GM12878 (cell line): Measurements from ENCODE around the gene SPR. TPM values are rescaled to one million over a fixed set of nuclear protein-coding genes. Genes with fewer than 3 reads are reported as not detected.

ENCODE experiments used
- ATAC-seq: fragments of 200-7000 bp; cut with Tn5 transposase; 3 replicates; pipeline ENCODE4 v1.9.1; 2020; ENCODE audit warnings: mild to moderate bottlenecking, moderate library complexity
- BruUV-seq: library from RNA; stranded (reverse); fragments of 400-500 nt; replicated peaks from 2 replicates; lab custom pipeline; 2021; lab: Mats Ljungman, UMichigan
- CTCF ChIA-PET: fragments of 300-600 bp; sonication (Branson Sonifier 250); formaldehyde crosslinking; extraction: SDS; loops from one replicate; lab custom pipeline; 2021; ENCODE audit warnings: inconsistent platforms; lab: Yijun Ruan, JAX
- POLR2A ChIA-PET: fragments of 350-600 bp; formaldehyde crosslinking; extraction: SDS; loops from one replicate; lab custom pipeline; 2021; ENCODE audit warnings: inconsistent platforms; lab: Charles Lee
- RAD21 ChIA-PET: fragments of 300-600 bp; sonication (Branson Sonifier 250); formaldehyde crosslinking; loops from one replicate; lab custom pipeline; 2023; ENCODE audit warnings: antibody characterized with exemption; ENCODE audit not compliant: unreplicated experiment; lab: Charles Lee
- SMC1A ChIA-PET: fragments of 300-600 bp; sonication (Branson Sonifier 250); formaldehyde crosslinking; loops from one replicate; lab custom pipeline; 2023; ENCODE audit not compliant: unreplicated experiment, uncharacterized antibody; lab: Charles Lee
- DNase-seq: peaks from one replicate; pipeline ENCODE4 v3.0.0-alpha.2; 2011; ENCODE audit warnings: low read depth, low spot score
- FAIRE-seq: peaks from 3 replicates; lab custom pipeline; 2011; peaks lifted over from hg19 to GRCh38; lab: Jason Lieb, UNC
- H2AFZ ChIP-seq: 2 replicates; pipeline ENCODE4 v1.6.0; 2011; ENCODE audit warnings: low read depth, low read length, control low read depth; ENCODE audit not compliant: control insufficient read depth
- H3K27ac ChIP-seq: 2 replicates; pipeline ENCODE4 v1.5.1; 2011; ENCODE audit warnings: control low read depth; ENCODE audit not compliant: control insufficient read depth, insufficient read depth
- H3K27me3 ChIP-seq, 2 experiments: replicated peaks in 1 of 2; 2 replicates each; pipeline versions ENCODE4 v1.6.0 to v1.6.1; 2011; ENCODE audit warnings: low read length in 1 of 2; ENCODE audit not compliant: control insufficient read depth in 2 of 2, insufficient read depth in 2 of 2
- H3K36me3 ChIP-seq, 2 experiments: 2 replicates each; pipeline ENCODE4 v1.5.1; 2011; ENCODE audit warnings: low read length in 1 of 2; ENCODE audit not compliant: control insufficient read depth in 2 of 2, insufficient read depth in 2 of 2
- H3K4me1 ChIP-seq: 2 replicates; pipeline ENCODE4 v1.6.1; 2011; ENCODE audit warnings: mild to moderate bottlenecking, low read length, moderate library complexity, mixed read lengths; ENCODE audit not compliant: control insufficient read depth, insufficient read depth
- H3K4me2 ChIP-seq: 2 replicates; pipeline ENCODE4 v1.6.0; 2011; ENCODE audit warnings: control low read depth; ENCODE audit not compliant: control insufficient read depth, insufficient read depth
- H3K4me3 ChIP-seq: fragments of 200-600 bp; sonication (generic); 2 replicates; pipeline ENCODE4 v1.5.1; 2016
- H3K79me2 ChIP-seq: 2 replicates; pipeline ENCODE4 v1.6.0; 2011; ENCODE audit warnings: low read length; ENCODE audit not compliant: control insufficient read depth, insufficient read depth
- H3K9ac ChIP-seq: 2 replicates; pipeline ENCODE4 v1.8.0; 2011; ENCODE audit warnings: low read length, control low read depth, mixed read lengths; ENCODE audit not compliant: control insufficient read depth, insufficient read depth
- H3K9me3 ChIP-seq: replicated peaks from 3 replicates; pipeline ENCODE4 v1.5.1; 2011; ENCODE audit warnings: mild to moderate bottlenecking, low read length; ENCODE audit not compliant: control insufficient read depth, insufficient read depth
- H4K20me1 ChIP-seq: 2 replicates; pipeline ENCODE4 v1.6.0; 2011; ENCODE audit not compliant: control insufficient read depth, insufficient read depth
- DPF2 ChIP-seq: fragments of 450-650 bp; IDR thresholded peaks from 2 replicates; pipeline ENCODE4 v1.6.1; 2017; ENCODE audit warnings: mild to moderate bottlenecking
- GABPA ChIP-seq: IDR thresholded peaks from 2 replicates; pipeline ENCODE4 v1.6.1; 2014; ENCODE audit warnings: antibody characterized with exemption, low read depth, mild to moderate bottlenecking, inconsistent platforms
- HDAC6 ChIP-seq: fragments of 200-600 bp; sonication (generic); IDR thresholded peaks from one replicate; pipeline ENCODE4 v1.8.0; 2017; ENCODE audit warnings: antibody characterized with exemption; ENCODE audit not compliant: unreplicated experiment
- KLF5 ChIP-seq: fragments of 450-650 bp; IDR thresholded peaks from 2 replicates; pipeline ENCODE4 v1.6.1; 2014; ENCODE audit warnings: mild to moderate bottlenecking; ENCODE audit not compliant: partially characterized antibody
- MLLT1 ChIP-seq: fragments of 450-650 bp; IDR thresholded peaks from 2 replicates; pipeline ENCODE4 v1.6.1; 2016; ENCODE audit warnings: mild to moderate bottlenecking
- MTA2 ChIP-seq: fragments of 450-650 bp; IDR thresholded peaks from 2 replicates; pipeline ENCODE4 v1.6.1; 2016; ENCODE audit warnings: low read depth, mild to moderate bottlenecking, moderate library complexity
- PKNOX1 ChIP-seq: fragments of 450-650 bp; IDR thresholded peaks from 2 replicates; pipeline ENCODE4 v1.6.1; 2016; ENCODE audit warnings: mild to moderate bottlenecking
- PRDM15 ChIP-seq: fragments of 450-650 bp; formaldehyde crosslinking; IDR thresholded peaks from 2 replicates; pipeline ENCODE4 v1.4.0; 2020; ENCODE audit warnings: mild to moderate bottlenecking, moderate library complexity
- RAD21 ChIP-seq: IDR thresholded peaks from 2 replicates; pipeline ENCODE4 v1.6.1; 2011; ENCODE audit warnings: mild to moderate bottlenecking, low read depth, low read length, moderate library complexity; ENCODE audit not compliant: insufficient read depth
- SIN3A ChIP-seq: IDR thresholded peaks from 2 replicates; pipeline ENCODE4 v1.6.1; 2012; ENCODE audit warnings: low read depth, low read length, improper control_type of control experiment
- SREBF1 ChIP-seq: IDR thresholded peaks from 2 replicates; pipeline ENCODE4 v1.6.1; 2012; ENCODE audit warnings: mild to moderate bottlenecking, low read length
- YBX1 ChIP-seq: fragments of 450-650 bp; IDR thresholded peaks from 2 replicates; pipeline ENCODE4 v1.6.1; 2016; ENCODE audit warnings: antibody characterized with exemption
- ZBTB4 ChIP-seq: fragments of 450-650 bp; formaldehyde crosslinking; IDR thresholded peaks from 2 replicates; pipeline ENCODE4 v1.4.0; 2022; ENCODE audit warnings: mild to moderate bottlenecking, moderate library complexity
- WGBS: methylation state at CpG from one replicate; pipeline ENCODE4 v1.1.6; 2016; ENCODE audit warnings: low lambda C conversion rate; ENCODE audit not compliant: insufficient replicate concordance, insufficient coverage; ENCODE audit errors: missing lambda C conversion rate; 5-methylcytosine and 5-hydroxymethylcytosine counted together
- in situ Hi-C: fragments of 300-500 bp; cut with MboI; formaldehyde crosslinking; loops from 9 replicates; pipeline ENCODE4 v1.14.3; 2018; ENCODE audit warnings: mixed read lengths
- intact Hi-C: fragments of 100-400 bp; cut with micrococcal nuclease; formaldehyde crosslinking; loops from one replicate; pipeline ENCODE4 v1.14.2; 2022; ENCODE audit not compliant: unreplicated experiment
- polyA plus RNA-seq, 11 experiments: library from polyadenylated mRNA; depleted of rRNA in 4 of 11; unstranded in 6 of 11; stranded (reverse) in 5 of 11; fragments of >200 nt; fragmentation: Nextera tagmentation in 4 of 11; fragmentation: Illumina TruSeq in 1 of 11; extraction: Ambion mirVana in 4 of 11; extraction: Trizol in 1 of 11; gene quantifications; 1 replicate in 1 of 11; 2 replicates in 10 of 11; pipeline versions ENCODE4 v1.2.1 to v1.2.3, GENCODE V29; 2011 to 2016; ENCODE audit warnings: inconsistent platforms in 2 of 11, missing spikeins in 2 of 11, low read depth in 1 of 11
- total RNA-seq, 4 experiments: library from RNA; depleted of rRNA in 3 of 4; stranded (reverse); fragments of >200 nt in 3 of 4; fragmentation: Illumina TruSeq in 1 of 4; extraction: Trizol in 1 of 4; gene quantifications; 2 replicates each; pipeline versions ENCODE4 v1.2.1 to v1.2.3, GENCODE V29; 2013 to 2021
- TF ChIP-seq, protein P1 (sequence below): IDR thresholded peaks from 2 replicates; pipeline ENCODE4 v1.6.1; 2012; ENCODE audit warnings: low read depth, low read length, improper control_type of control experiment

The SPR gene
- total and polyA plus RNA-seq, 10 of the 15 experiments (the other 5 are each of a cell fraction or from before 2014, with no cell fraction given) = 0.68 to 7.8 (median 2.5) TPM

GRCh38 chr2:72916743-72917137, 29.5 kb downstream of the SPR start:
- peaks cover 2% of the 10 kb centered on the region; the same call in 1 of the 2 replicates for H4K20me1 ChIP-seq
- peaks cover 9% of the 10 kb centered on the region for H3K4me1 ChIP-seq
- TSS peak; percentile 80 for BruUV-seq
- ChIA-PET SMC1A (interaction anchor here (0.9 to 5.6 kb wide), 5 partner anchors 10 to 1584 kb away, joined by 3 to 48 read pairs (median 6); no protein-coding TSS in a partner anchor), CTCF (interaction anchor here (0.6 to 6.3 kb wide), 6 partner anchors 9 to 57 kb away, joined by 3 to 106 read pairs (median 6); partner anchors contain the start of gene SPR), POLR2A (interaction anchor here (1.3 to 5.8 kb wide), 3 partner anchors 10 to 22 kb away, joined by 3 to 42 read pairs (median 5); no protein-coding TSS in a partner anchor), RAD21 (interaction anchor here (0.7 to 6.7 kb wide), 6 partner anchors 10 to 57 kb away, joined by 3 to 88 read pairs (median 4); no protein-coding TSS in a partner anchor)
- no peak for FAIRE-seq
- peak overlapping the region; percentile 73 for H3K9ac ChIP-seq
- peak; percentile 43 for ATAC-seq
- intact Hi-C loops (loop anchor here (2.0 to 5.0 kb wide), 3 partner anchors 24 to 156 kb away; partner anchors contain the start of gene SFXN5), in situ Hi-C loops (no loop called here)
- H3K4me3 ChIP-seq = peak overlapping the region; percentile 75
- H3K9me3 ChIP-seq = no peaks in the 10 kb centered on the region; the same call in 2 of the 3 replicates
- H3K27ac ChIP-seq = peak overlapping the region; percentile 48
- peak overlapping the region; percentile 56 for H2AFZ ChIP-seq
- H3K79me2 ChIP-seq = no peaks in the 10 kb centered on the region
- H3K4me2 ChIP-seq = peak overlapping the region; percentile 90
- H3K36me3 ChIP-seq = no peaks in the 10 kb centered on the region
- H3K27me3 ChIP-seq = peaks cover 8 to 57% of the 10 kb centered on the region in 2 experiments
- no peak for DNase-seq
- 1% methylated on average over 16 of the region's 29 CpGs for WGBS
- TF ChIP-seq PKNOX1 (no peak), MLLT1 (0 out of 2 replicates have a peak, but pooled peaks have one; percentile 45), SIN3A (0 out of 2 replicates have a peak, but pooled peaks have one; percentile 45), YBX1 (no peak), GABPA (no peak), ZBTB4 (CRISPR knock-in tag) (no peak), SREBF1 (no peak), HDAC6 (no peak), DPF2 (0 out of 2 replicates have a peak, but pooled peaks have one; percentile 14), KLF5 (no peak), RAD21 (no peak), PRDM15 (no peak), MTA2 (0 out of 2 replicates have a peak, but pooled peaks have one; percentile 0)
- TF ChIP-seq, protein P1, sequence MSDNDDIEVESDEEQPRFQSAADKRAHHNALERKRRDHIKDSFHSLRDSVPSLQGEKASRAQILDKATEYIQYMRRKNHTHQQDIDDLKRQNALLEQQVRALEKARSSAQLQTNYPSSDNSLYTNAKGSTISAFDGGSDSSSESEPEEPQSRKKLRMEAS = no peak
